GM12878 (cell line): ENCODE measurements around the gene MRPL49. TPM values are rescaled to one million over a fixed set of nuclear protein-coding genes. Genes with fewer than 3 reads are reported as not detected.
A peak's percentile ranks its signal among the peaks of the same experiment; 100 is the strongest.

Source experiments
- ATAC-seq: fragments of 200-7000 bp; cut with Tn5 transposase; 3 replicates; pipeline ENCODE4 v1.9.1; 2020; ENCODE audit warnings: mild to moderate bottlenecking, moderate library complexity
- BruUV-seq: library from RNA; stranded (reverse); fragments of 400-500 nt; replicated peaks from 2 replicates; lab custom pipeline; 2021; lab: Mats Ljungman, UMichigan
- CTCF ChIA-PET: fragments of 300-600 bp; sonication (Branson Sonifier 250); formaldehyde crosslinking; extraction: SDS; loops from one replicate; lab custom pipeline; 2021; ENCODE audit warnings: inconsistent platforms; lab: Yijun Ruan, JAX
- POLR2A ChIA-PET: fragments of 350-600 bp; formaldehyde crosslinking; extraction: SDS; loops from one replicate; lab custom pipeline; 2021; ENCODE audit warnings: inconsistent platforms; lab: Charles Lee
- RAD21 ChIA-PET: fragments of 300-600 bp; sonication (Branson Sonifier 250); formaldehyde crosslinking; loops from one replicate; lab custom pipeline; 2023; ENCODE audit warnings: antibody characterized with exemption; ENCODE audit not compliant: unreplicated experiment; lab: Charles Lee
- SMC1A ChIA-PET: fragments of 300-600 bp; sonication (Branson Sonifier 250); formaldehyde crosslinking; loops from one replicate; lab custom pipeline; 2023; ENCODE audit not compliant: unreplicated experiment, uncharacterized antibody; lab: Charles Lee
- DNase-seq: peaks from one replicate; pipeline ENCODE4 v3.0.0-alpha.2; 2011; ENCODE audit warnings: low read depth, low spot score
- FAIRE-seq: peaks from 3 replicates; lab custom pipeline; 2011; peaks lifted over from hg19 to GRCh38; lab: Jason Lieb, UNC
- H2AFZ ChIP-seq: 2 replicates; pipeline ENCODE4 v1.6.0; 2011; ENCODE audit warnings: low read depth, low read length, control low read depth; ENCODE audit not compliant: control insufficient read depth
- H3K27ac ChIP-seq: 2 replicates; pipeline ENCODE4 v1.5.1; 2011; ENCODE audit warnings: control low read depth; ENCODE audit not compliant: control insufficient read depth, insufficient read depth
- H3K27me3 ChIP-seq, 2 experiments: replicated peaks in 1 of 2; 2 replicates each; pipeline versions ENCODE4 v1.6.0 to v1.6.1; 2011; ENCODE audit warnings: low read length in 1 of 2; ENCODE audit not compliant: control insufficient read depth in 2 of 2, insufficient read depth in 2 of 2
- H3K36me3 ChIP-seq, 2 experiments: 2 replicates each; pipeline ENCODE4 v1.5.1; 2011; ENCODE audit warnings: low read length in 1 of 2; ENCODE audit not compliant: control insufficient read depth in 2 of 2, insufficient read depth in 2 of 2
- H3K4me1 ChIP-seq: 2 replicates; pipeline ENCODE4 v1.6.1; 2011; ENCODE audit warnings: mild to moderate bottlenecking, low read length, moderate library complexity, mixed read lengths; ENCODE audit not compliant: control insufficient read depth, insufficient read depth
- H3K4me2 ChIP-seq: 2 replicates; pipeline ENCODE4 v1.6.0; 2011; ENCODE audit warnings: control low read depth; ENCODE audit not compliant: control insufficient read depth, insufficient read depth
- H3K4me3 ChIP-seq: fragments of 200-600 bp; sonication (generic); 2 replicates; pipeline ENCODE4 v1.5.1; 2016
- H3K79me2 ChIP-seq: 2 replicates; pipeline ENCODE4 v1.6.0; 2011; ENCODE audit warnings: low read length; ENCODE audit not compliant: control insufficient read depth, insufficient read depth
- H3K9ac ChIP-seq: 2 replicates; pipeline ENCODE4 v1.8.0; 2011; ENCODE audit warnings: low read length, control low read depth, mixed read lengths; ENCODE audit not compliant: control insufficient read depth, insufficient read depth
- H3K9me3 ChIP-seq: replicated peaks from 3 replicates; pipeline ENCODE4 v1.5.1; 2011; ENCODE audit warnings: mild to moderate bottlenecking, low read length; ENCODE audit not compliant: control insufficient read depth, insufficient read depth
- H4K20me1 ChIP-seq: 2 replicates; pipeline ENCODE4 v1.6.0; 2011; ENCODE audit not compliant: control insufficient read depth, insufficient read depth
- CEBPB ChIP-seq, 2 experiments: fragments of 150-350 bp in 1 of 2; IDR thresholded peaks; 2 replicates each; pipeline ENCODE4 v1.6.1; 2012 to 2014; ENCODE audit warnings: low read depth in 2 of 2, low read length in 2 of 2, borderline replicate concordance in 1 of 2, inconsistent platforms in 1 of 2
- JUND ChIP-seq: IDR thresholded peaks from 2 replicates; pipeline ENCODE4 v1.6.1; 2012; ENCODE audit warnings: low read depth, mild to moderate bottlenecking, low read length, improper control_type of control experiment, moderate library complexity
- KDM1A ChIP-seq: fragments of 200-600 bp; sonication (generic); IDR thresholded peaks from 2 replicates; pipeline ENCODE4 v1.6.1; 2016; ENCODE audit warnings: borderline replicate concordance
- PAX8 ChIP-seq: fragments of 450-650 bp; IDR thresholded peaks from 2 replicates; pipeline ENCODE4 v1.6.1; 2017; ENCODE audit warnings: mild to moderate bottlenecking, moderate library complexity
- POU2F2 ChIP-seq: IDR thresholded peaks from 3 replicates; pipeline ENCODE4 v1.6.1; 2011; ENCODE audit warnings: low read depth, mild to moderate bottlenecking, low read length, borderline replicate concordance
- RAD21 ChIP-seq: IDR thresholded peaks from 2 replicates; pipeline ENCODE4 v1.6.1; 2011; ENCODE audit warnings: mild to moderate bottlenecking, low read depth, low read length, moderate library complexity; ENCODE audit not compliant: insufficient read depth
- SIX5 ChIP-seq: IDR thresholded peaks from 2 replicates; pipeline ENCODE4 v1.6.1; 2011; ENCODE audit warnings: mild to moderate bottlenecking, low read depth, low read length, moderate library complexity; ENCODE audit not compliant: severe bottlenecking
- SMAD5 ChIP-seq: IDR thresholded peaks from 2 replicates; pipeline ENCODE4 v1.6.1; 2016; ENCODE audit warnings: antibody characterized with exemption, low read depth
- TBL1XR1 ChIP-seq: IDR thresholded peaks from 2 replicates; pipeline ENCODE4 v1.6.1; 2012; ENCODE audit warnings: low read depth, low read length, improper control_type of control experiment
- ZNF207 ChIP-seq: fragments of 450-650 bp; IDR thresholded peaks from 2 replicates; pipeline ENCODE4 v1.6.1; 2014; ENCODE audit warnings: antibody characterized with exemption, mild to moderate bottlenecking, borderline replicate concordance
- WGBS: methylation state at CpG from one replicate; pipeline ENCODE4 v1.1.6; 2016; ENCODE audit warnings: low lambda C conversion rate; ENCODE audit not compliant: insufficient replicate concordance, insufficient coverage; ENCODE audit errors: missing lambda C conversion rate; 5-methylcytosine and 5-hydroxymethylcytosine counted together
- in situ Hi-C: fragments of 300-500 bp; cut with MboI; formaldehyde crosslinking; loops from 9 replicates; pipeline ENCODE4 v1.14.3; 2018; ENCODE audit warnings: mixed read lengths
- intact Hi-C: fragments of 100-400 bp; cut with micrococcal nuclease; formaldehyde crosslinking; loops from one replicate; pipeline ENCODE4 v1.14.2; 2022; ENCODE audit not compliant: unreplicated experiment
- polyA plus RNA-seq, 11 experiments: library from polyadenylated mRNA; depleted of rRNA in 4 of 11; unstranded in 6 of 11; stranded (reverse) in 5 of 11; fragments of >200 nt; fragmentation: Nextera tagmentation in 4 of 11; fragmentation: Illumina TruSeq in 1 of 11; extraction: Ambion mirVana in 4 of 11; extraction: Trizol in 1 of 11; gene quantifications; 1 replicate in 1 of 11; 2 replicates in 10 of 11; pipeline versions ENCODE4 v1.2.1 to v1.2.3, GENCODE V29; 2011 to 2016; ENCODE audit warnings: inconsistent platforms in 2 of 11, missing spikeins in 2 of 11, low read depth in 1 of 11
- total RNA-seq, 4 experiments: library from RNA; depleted of rRNA in 3 of 4; stranded (reverse); fragments of >200 nt in 3 of 4; fragmentation: Illumina TruSeq in 1 of 4; extraction: Trizol in 1 of 4; gene quantifications; 2 replicates each; pipeline versions ENCODE4 v1.2.1 to v1.2.3, GENCODE V29; 2013 to 2021

MRPL49 gene
- total and polyA plus RNA-seq, 10 of the 15 experiments (the other 5 are each of a cell fraction or from before 2014, with no cell fraction given) = 42.0 to 116 (median 71.7) TPM

GRCh38 chr11:65133724-65134123 is 11.6 kb downstream of the MRPL49 start:
- peaks cover 15 to 22% of the 10 kb centered on the region in 2 experiments for H3K36me3 ChIP-seq
- H3K27me3 ChIP-seq = no peaks in the 10 kb centered on the region
- SMC1A ChIA-PET = interaction anchor here (2.4 kb wide), 1 partner anchor 10 kb away, joined by 8 read pairs; no protein-coding TSS in a partner anchor
- peak overlapping the region; percentile 99 for H3K4me3 ChIP-seq
- peaks cover 21% of the 10 kb centered on the region for H3K4me1 ChIP-seq
- peak overlapping the region; percentile 96 for H3K9ac ChIP-seq
- H3K4me2 ChIP-seq = peak overlapping the region; percentile 98
- no peak for FAIRE-seq
- intact Hi-C loops (loop anchor here (5.0 to 10.0 kb wide), 2 partner anchors 49 to 121 kb away; partner anchors contain the start of gene CAPN1), in situ Hi-C loops (no loop called here)
- POLR2A ChIA-PET = interaction anchor here (0.9 to 3.1 kb wide), 6 partner anchors 9 to 354 kb away, joined by 3 to 16 read pairs (median 5); partner anchors contain the start of genes FAU, MRPL49 and TM7SF2
- TF ChIP-seq ZNF207 (no peak), TBL1XR1 (no peak), CEBPB (IDR thresholded peaks at IDR 0.05; ENCODE audit: borderline replicate concordance in 1 of 2, low read depth in 2 of 2, low read length in 2 of 2) (no peak), SIX5 (no peak), PAX8 (no peak), POU2F2 (no peak), KDM1A (no peak), SMAD5 (no peak), JUND (no peak), RAD21 (no peak)
- H3K9me3 ChIP-seq = no peaks in the 10 kb centered on the region
- RAD21 ChIA-PET = interaction anchor here (0.9 kb wide), 1 partner anchor 48 kb away, joined by 3 read pairs; the partner anchor contains the start of gene CAPN1
- under 1% methylated on average over 20 of the region's 20 CpGs for whole genome bisulfite sequencing
- DNase-seq = no peak
- peaks cover 44% of the 10 kb centered on the region for H3K79me2 ChIP-seq
- no peak for ATAC-seq
- no TSS peak for BruUV-seq
- H2AFZ ChIP-seq = no peak overlapping the region
- CTCF ChIA-PET = interaction anchor here (3.6 to 6.7 kb wide), 2 partner anchors 13 to 22 kb away, joined by 29 to 40 read pairs; partner anchors contain the start of genes FAU, MRPL49 and TM7SF2
- 0 out of 2 replicates have a peak, but pooled peaks cover 4% of the 10 kb centered on the region for H4K20me1 ChIP-seq
- peak overlapping the region; percentile 99 for H3K27ac ChIP-seq
